Right renal pelvis (tissue), 4 donors: ENCODE measurements around the gene TMEM97. TPM values are rescaled to one million over a fixed set of nuclear protein-coding genes. Genes with fewer than 3 reads are reported as not detected.
A peak's percentile ranks its signal among the peaks of the same experiment; 100 is the strongest.
"Not testable (repeated sequence)": the region's sequence is repeated elsewhere in the genome, so short reads cannot be mapped to it uniquely, and the experiment has no call there.

Source experiments
- DNase-seq, 4 donors: peaks; one replicate each; pipeline ENCODE4 v3.0.0-alpha.2; 2013; ENCODE audit warnings: low read depth in 4 of 4, low spot score in 3 of 4, missing footprints in 1 of 4
- polyA plus RNA-seq, 4 donors: library from polyadenylated mRNA; unstranded; fragments of 120-200 nt; gene quantifications; one replicate each; pipeline ENCODE4 v1.2.1, GENCODE V29; 2013; ENCODE audit not compliant: insufficient read length in 4 of 4

The TMEM97 gene
- polyA plus RNA-seq, 4 donors: 54.0 to 63.6 (median 55.6) TPM

GRCh38 chr17:28335959-28336871 lies 17.2 kb downstream of the TMEM97 start:
- DNase-seq: peak; percentile 48 to 68 (median 64)

- no peak for DNase-seq
Measured at GRCh38 chr17:28338056-28338768, 19.2 kb downstream of the TMEM97 start.

- not testable (repeated sequence) for DNase-seq
Measured at GRCh38 chr17:28338769-28339212, 19.8 kb downstream of the TMEM97 start.

GRCh38 chr17:28339431-28339830 lies 20.4 kb downstream of the TMEM97 start:
- no peak for DNase-seq

GRCh38 chr17:28340374-28340773 lies 21.4 kb downstream of the TMEM97 start:
- DNase-seq: no peak

- DNase-seq: no peak
Measured at GRCh38 chr17:28341516-28341915, 22.5 kb downstream of the TMEM97 start.

GRCh38 chr17:28342313-28342712 lies 23.3 kb downstream of the TMEM97 start:
- DNase-seq: no peak

- no peak for DNase-seq
Measured at GRCh38 chr17:28343491-28343932, 24.5 kb downstream of the TMEM97 start.

GRCh38 chr17:28344011-28344410 lies 25.0 kb downstream of the TMEM97 start:
- no peak for DNase-seq

- DNase-seq: no peak
Measured at GRCh38 chr17:28344435-28344901, 25.5 kb downstream of the TMEM97 start.

- DNase-seq: no peak
Measured at GRCh38 chr17:28345419-28346198, 26.6 kb downstream of the TMEM97 start.

- DNase-seq: no peak
Measured at GRCh38 chr17:28346199-28346580, 27.2 kb downstream of the TMEM97 start.

- DNase-seq: no peak
Measured at GRCh38 chr17:28346746-28347246, 27.8 kb downstream of the TMEM97 start.

- no peak for DNase-seq
Measured at GRCh38 chr17:28347261-28347891, 28.4 kb downstream of the TMEM97 start.

GRCh38 chr17:28348979-28349378 lies 30.0 kb downstream of the TMEM97 start:
- no peak for DNase-seq

- no peak for DNase-seq
Measured at GRCh38 chr17:28350271-28350670, 31.3 kb downstream of the TMEM97 start.

GRCh38 chr17:28357061-28357900 lies 38.3 kb downstream of the TMEM97 start, which contains the start of gene POLDIP2:
Gene POLDIP2 (minus strand): TSS chr17:28357527. CDS start chr17:28357448, 79 bp downstream.
- peak; percentile 87 to 89 (median 88) for DNase-seq

GRCh38 chr17:28357901-28358197 lies 38.8 kb downstream of the TMEM97 start:
- no peak for DNase-seq

- no peak for DNase-seq
Measured at GRCh38 chr17:28363186-28363585, 44.2 kb downstream of the TMEM97 start.
